Measurements from ENCODE around the gene MFSD6L.
A peak's percentile ranks its signal among the peaks of the same experiment; 100 is the strongest.

The MFSD6L gene

GRCh38 chr17:8782176-8782575, 17.0 kb downstream of the MFSD6L start:
- no peak for DNase-seq (ENCODE audit: low read depth in 2 of 2)
- H3K4me3 ChIP-seq (replicated peaks in 1 of 2; ENCODE audit: low read depth in 2 of 2, low read length in 2 of 2) = no peak overlapping the region
- no peak for TF ChIP-seq CTCF (IDR thresholded peaks at IDR 0.05; ENCODE audit: low read depth, low read length)

- H3K4me3 ChIP-seq (replicated peaks in 1 of 2; ENCODE audit: low read depth in 2 of 2, low read length in 2 of 2) = no peak overlapping the region
- no peak for TF ChIP-seq CTCF (IDR thresholded peaks at IDR 0.05; ENCODE audit: low read depth, low read length)
- DNase-seq (ENCODE audit: low read depth in 2 of 2) = no peak
These were observed 17.4 kb downstream of the MFSD6L start for GRCh38 chr17:8781776-8782175.

GRCh38 chr17:8776881-8777280, 22.3 kb downstream of the MFSD6L start:
- no peak for TF ChIP-seq CTCF (IDR thresholded peaks at IDR 0.05; ENCODE audit: low read depth, low read length)
- DNase-seq (ENCODE audit: low read depth in 2 of 2) = no peak
- no peak overlapping the region for H3K4me3 ChIP-seq (replicated peaks in 1 of 2; ENCODE audit: low read depth in 2 of 2, low read length in 2 of 2)

- H3K4me3 ChIP-seq (replicated peaks in 1 of 2; ENCODE audit: low read depth in 2 of 2, low read length in 2 of 2) = no peak overlapping the region
- no peak for DNase-seq (ENCODE audit: low read depth in 2 of 2)
- no peak for TF ChIP-seq CTCF (IDR thresholded peaks at IDR 0.05; ENCODE audit: low read depth, low read length)
These were observed 22.9 kb downstream of the MFSD6L start for GRCh38 chr17:8776248-8776647.

GRCh38 chr17:8766731-8767130, 32.4 kb downstream of the MFSD6L start:
- H3K4me3 ChIP-seq (replicated peaks in 1 of 2; ENCODE audit: low read depth in 2 of 2, low read length in 2 of 2) = no peak overlapping the region
- no peak for TF ChIP-seq CTCF (IDR thresholded peaks at IDR 0.05; ENCODE audit: low read depth, low read length)
- DNase-seq (ENCODE audit: low read depth in 2 of 2) = peak in 1 of 2 donors; percentile 7

- no peak for DNase-seq (ENCODE audit: low read depth in 2 of 2)
- TF ChIP-seq CTCF (IDR thresholded peaks at IDR 0.05; ENCODE audit: low read depth, low read length) = no peak
- no peak overlapping the region for H3K4me3 ChIP-seq (replicated peaks in 1 of 2; ENCODE audit: low read depth in 2 of 2, low read length in 2 of 2)
These were observed 37.2 kb downstream of the MFSD6L start for GRCh38 chr17:8762012-8762411.

- no peak within 1 kb of the TSS for H3K4me3 ChIP-seq (replicated peaks in 1 of 2; ENCODE audit: low read depth in 2 of 2, low read length in 2 of 2)
- TF ChIP-seq CTCF (IDR thresholded peaks at IDR 0.05; ENCODE audit: low read depth, low read length) = no peak
- DNase-seq (ENCODE audit: low read depth in 2 of 2) = no peak
These were observed 41.0 kb downstream of the MFSD6L start, which contains the start of gene SPDYE4 for GRCh38 chr17:8758137-8758596. Gene SPDYE4 (minus strand): TSS chr17:8758546. CDS start chr17:8758382, 164 bp downstream.
